ENCODE results near the gene NUP133. TPM values are rescaled to one million over a fixed set of nuclear protein-coding genes. Genes with fewer than 3 reads are reported as not detected.

NUP133 gene
- total and polyA plus RNA-seq, 2 donors (not counting 3 experiments of a cell fraction or from before 2014, with no cell fraction given) = 13.4 to 43.2 TPM

GRCh38 chr1:229410370-229410691, 97.8 kb downstream of the NUP133 start:
- H3K4me2 ChIP-seq (ENCODE audit: insufficient read depth, low read length) = no peak overlapping the region

More at GRCh38 chr1:229410370-229410691, 97.8 kb downstream of the NUP133 start:
- Histone ChIP-seq H3K27me3 (ENCODE audit: control insufficient read depth in 2 of 2, insufficient read depth in 2 of 2, low read length in 2 of 2) (peaks cover 36 to 37% of the 10 kb centered on the region in 2 experiments), H3K9me3 (replicated peaks; ENCODE audit: control insufficient read depth, insufficient read depth, low read length) (no peaks in the 10 kb centered on the region), H3K36me3 (ENCODE audit: control insufficient read depth in 2 of 2, extremely low read depth in 1 of 2, insufficient read depth in 2 of 2, low read length in 2 of 2) (no peaks in the 10 kb centered on the region), H4K20me1 (replicated peaks; ENCODE audit: control insufficient read depth, extremely low read depth, insufficient read depth, low read length) (no peaks in the 10 kb centered on the region), H3K4me3 (replicated peaks in 1 of 3; ENCODE audit: insufficient read depth in 1 of 3, low read depth in 1 of 3, low read length in 3 of 3) (no peak overlapping the region), H3K9me1 (replicated peaks; ENCODE audit: control insufficient read depth, extremely low read depth, insufficient read depth, low read length) (no peaks in the 10 kb centered on the region), H3K27ac (ENCODE audit: insufficient read depth, low read depth, low read length) (no peak overlapping the region), H3K4me1 (ENCODE audit: control insufficient read depth, extremely low read depth, insufficient read depth, low read length) (no peaks in the 10 kb centered on the region), H2AFZ (ENCODE audit: low read depth, low read length) (no peak overlapping the region), H3K9ac (replicated peaks; ENCODE audit: extremely low read depth, insufficient read depth, low read length) (no peak overlapping the region), H3K79me2 (ENCODE audit: control insufficient read depth, insufficient read depth, low read length) (no peaks in the 10 kb centered on the region)
- dilution Hi-C loops (cut with MboI; ENCODE audit: extremely low pct_ligation_motif_present, low sequenced_read_pairs) (no loop called here), intact Hi-C loops (cut with micrococcal nuclease) (no loop called here)
- TF ChIP-seq GATA2 (IDR thresholded peaks at IDR 0.05; ENCODE audit: insufficient read depth, insufficient read length, low read depth, low read length) (no peak), EZH2 (IDR thresholded peaks at IDR 0.05; ENCODE audit: borderline replicate concordance, low read depth, low read length, severe bottlenecking) (no peak), FOS (IDR thresholded peaks at IDR 0.05; ENCODE audit: borderline replicate concordance, insufficient read depth, low read length) (no peak), POLR2A (IDR thresholded peaks at IDR 0.05; ENCODE audit: low read depth, low read length) (no peak), MAX (IDR thresholded peaks at IDR 0.05; ENCODE audit: insufficient read depth, insufficient read length) (no peak), CTCF (IDR thresholded peaks at IDR 0.05; ENCODE audit: extremely low read depth in 1 of 2, insufficient read depth in 1 of 2, low read depth in 1 of 2, low read length in 2 of 2) (no peak), POLR2AphosphoS5 (IDR thresholded peaks at IDR 0.05; ENCODE audit: insufficient read depth, low read depth, low read length) (no peak), MYC (IDR thresholded peaks at IDR 0.05; ENCODE audit: low read depth, low read length) (no peak), JUN (IDR thresholded peaks at IDR 0.05; ENCODE audit: borderline replicate concordance, insufficient read depth, insufficient read length, low read depth) (no peak)
- BruUV-seq (replicated peaks) = no TSS peak
- POLR2A ChIA-PET = no interaction called here
- FAIRE-seq = no peak
- CTCF ChIA-PET = interaction anchor here (0.9 to 1.1 kb wide), 2 partner anchors 10 to 152 kb away, joined by 3 read pairs; no protein-coding TSS in a partner anchor
- no peak for DNase-seq (ENCODE audit: low read depth, low spot score)

Measured in endothelial cell of umbilical vein (primary cell).